Stimulated activated CD8-positive, alpha-beta memory T cell treated with anti-CD3 and anti-CD28 coated beads, Interleukin-12 subunit alpha, Interleukin-12 subunit beta, amount 100 ng/mL, for 24 hours (primary cell): ENCODE results near the gene PEX13.
"Not testable (repeated sequence)": the region's sequence is repeated elsewhere in the genome, so short reads cannot be mapped to it uniquely, and the experiment has no call there.

ENCODE experiments used
- DNase-seq: peaks from one replicate; pipeline ENCODE4 v3.0.0-alpha.2; 2020; ENCODE audit errors: extremely low read depth

PEX13 gene

DNA sequence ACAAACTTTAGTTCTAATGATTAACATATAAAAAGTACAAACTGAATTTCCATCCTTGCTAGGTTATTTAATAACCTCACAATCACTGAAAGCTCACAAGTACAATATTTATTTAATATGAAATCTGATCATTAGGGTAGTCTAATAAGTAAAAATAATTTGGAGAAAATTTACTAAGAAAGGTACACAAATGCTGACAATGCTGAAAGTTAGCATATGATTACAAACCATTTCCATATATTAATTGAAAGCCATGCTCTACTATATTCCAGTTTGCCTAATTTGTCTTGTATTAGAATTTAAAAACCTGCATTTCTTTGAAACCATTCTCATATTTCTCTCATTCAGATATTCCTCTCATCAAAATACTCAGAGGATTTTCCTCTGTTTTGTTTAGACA, 8.2 kb upstream of the PEX13 start:
- DNase-seq: no peak

DNA sequence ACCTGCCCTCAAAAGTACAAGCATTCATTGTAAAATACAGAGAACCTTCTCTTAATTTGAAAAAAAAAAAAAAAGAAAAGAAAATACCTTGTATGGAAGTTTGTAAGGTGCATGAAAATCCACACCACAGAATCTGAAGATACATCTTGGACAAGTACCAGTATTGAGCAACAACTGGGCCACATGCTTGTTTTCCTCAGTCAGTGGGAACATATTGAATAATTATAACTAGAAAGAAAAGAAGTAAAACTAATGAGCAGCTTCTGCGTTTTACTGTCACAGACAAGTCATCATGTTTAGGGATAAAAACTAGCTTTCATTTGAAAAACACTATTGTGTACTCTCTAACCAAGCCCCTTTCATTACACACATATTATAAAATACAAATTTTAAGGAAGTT, 5.8 kb upstream of the PEX13 start:
- no peak for DNase-seq

DNA sequence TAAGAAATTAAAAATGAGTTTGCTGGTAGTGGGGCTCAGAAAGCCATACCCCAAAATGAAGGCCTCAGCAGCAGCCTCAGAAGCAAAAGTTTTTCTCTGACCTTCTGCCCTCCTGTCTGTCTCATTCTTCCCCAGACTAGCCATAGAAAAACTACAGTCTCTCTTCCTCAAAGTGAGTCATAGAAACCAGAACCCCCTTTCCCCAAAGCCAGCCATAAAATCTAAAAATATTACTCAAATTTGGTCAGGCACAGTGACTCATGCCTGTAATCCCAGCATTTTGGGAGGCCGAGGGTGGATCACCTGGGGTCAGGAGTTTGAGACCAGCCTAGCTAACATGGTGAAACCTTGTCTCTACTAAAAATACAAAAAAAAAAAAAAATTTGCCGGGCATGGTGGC, 5.2 kb upstream of the PEX13 start:
- not testable (repeated sequence) for DNase-seq

DNA sequence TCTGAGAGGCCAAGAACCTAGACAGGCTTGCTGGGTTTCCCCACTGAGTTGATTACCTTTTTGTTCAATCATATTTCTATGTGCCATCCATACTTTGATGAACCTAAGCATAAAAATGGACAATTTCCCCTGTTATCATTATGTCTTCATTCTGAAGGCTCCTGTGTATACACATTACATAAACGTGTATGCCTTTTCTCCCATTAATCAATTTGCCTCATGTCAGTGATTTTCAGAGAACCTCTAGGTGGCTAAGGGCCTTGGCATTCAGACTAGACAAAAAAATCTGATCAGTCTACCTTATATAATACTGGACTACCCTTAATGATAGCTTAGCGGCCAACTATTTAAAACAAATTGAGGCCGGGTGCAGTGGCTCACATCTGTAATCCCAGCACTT, 4.1 kb upstream of the PEX13 start:
- no peak for DNase-seq

DNA sequence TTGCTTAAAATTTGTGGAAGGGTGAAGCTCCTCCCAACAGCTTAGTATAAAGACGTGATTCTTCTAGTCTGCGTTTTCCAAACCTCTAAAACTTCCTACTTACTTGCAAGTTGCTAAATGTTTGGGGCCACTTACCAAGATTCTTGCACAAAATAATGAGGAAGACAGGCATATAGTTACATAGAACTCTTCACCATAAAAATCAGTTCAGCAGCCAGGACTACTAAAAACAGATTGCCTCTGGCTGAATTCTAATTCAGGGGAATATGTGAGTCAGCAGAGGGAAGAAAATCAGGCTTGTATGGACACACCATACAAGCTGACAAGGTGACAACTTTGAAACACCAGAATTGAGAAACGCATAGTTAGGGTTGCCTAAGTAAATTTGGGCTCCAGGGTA, 2.8 kb upstream of the PEX13 start:
- DNase-seq: no peak

DNA sequence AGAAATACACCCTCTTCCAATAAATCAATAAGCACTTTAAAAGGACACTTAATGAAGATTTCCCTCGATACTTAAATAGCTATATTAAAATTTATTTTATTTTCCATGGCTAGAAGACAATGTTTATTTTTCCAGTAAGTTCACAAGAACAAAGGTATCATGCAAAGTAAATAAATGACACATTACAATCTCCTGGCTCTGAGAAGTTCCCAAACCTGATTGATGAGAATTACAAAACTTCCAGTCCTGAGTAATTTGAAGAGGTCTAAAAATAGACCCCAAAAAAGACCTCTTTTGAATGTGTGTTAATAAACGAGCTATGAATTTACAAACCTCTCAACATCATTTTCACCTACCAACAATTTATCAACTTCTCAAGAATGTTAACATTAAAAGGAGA, 1.5 kb upstream of the PEX13 start:
- no peak for DNase-seq

DNA sequence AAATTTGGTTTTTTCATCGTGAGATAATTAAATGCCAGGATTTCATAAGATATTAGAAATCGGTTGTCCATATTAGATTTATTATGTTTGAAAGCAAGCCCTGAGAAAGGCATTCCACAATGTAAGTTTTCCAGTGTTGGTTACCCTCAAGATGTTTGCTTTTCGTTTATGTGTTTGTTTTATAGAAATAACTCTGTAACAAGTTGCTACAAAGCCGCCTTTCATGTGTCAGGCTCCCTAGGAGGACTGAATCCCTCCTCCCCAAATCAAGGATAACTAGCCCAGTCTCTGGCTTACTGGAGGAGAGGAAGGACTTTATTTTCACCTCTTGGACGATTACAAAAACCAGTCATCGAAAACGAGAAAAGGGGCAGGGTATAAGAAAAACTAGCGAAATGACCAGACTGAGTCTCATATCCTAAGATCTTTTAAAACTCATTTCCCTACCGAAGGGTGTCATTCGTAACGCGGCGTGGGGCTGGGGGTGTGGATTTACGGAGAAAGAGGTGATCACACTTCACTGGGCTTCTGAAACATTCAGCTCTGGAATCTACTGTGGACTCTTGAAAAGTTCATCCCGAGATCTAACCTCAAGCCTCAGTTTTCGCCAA, 1.0 kb upstream of the PEX13 start:
- DNase-seq: no peak

DNA sequence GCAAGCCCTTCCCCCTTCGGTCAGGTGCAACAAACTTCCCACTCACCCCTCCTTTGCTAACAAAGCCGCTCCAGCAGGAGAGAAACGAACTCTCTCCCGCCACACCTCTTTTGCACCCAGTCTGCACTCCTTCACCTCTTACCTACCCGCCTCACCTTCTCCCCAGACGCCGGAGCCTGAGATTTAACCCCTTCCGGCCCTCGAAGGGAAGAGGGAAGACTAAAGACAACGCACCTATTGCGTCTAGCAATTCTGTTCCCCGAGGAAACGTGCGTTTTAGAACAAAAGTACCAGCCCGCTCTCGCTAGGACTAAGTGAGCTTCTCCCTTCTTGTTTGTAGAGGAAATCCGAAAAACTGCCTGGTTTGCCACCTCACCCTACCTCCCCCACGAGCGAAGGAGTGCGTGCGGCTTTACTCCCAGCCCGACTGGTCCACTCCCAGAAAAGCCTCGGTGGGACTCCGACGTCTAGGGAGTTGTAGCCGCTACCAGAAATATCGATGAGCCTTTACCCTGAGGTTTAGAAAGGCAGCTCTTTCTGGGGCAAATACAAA, 441 bp upstream of the PEX13 start:
- peak; percentile 36 for DNase-seq

DNA sequence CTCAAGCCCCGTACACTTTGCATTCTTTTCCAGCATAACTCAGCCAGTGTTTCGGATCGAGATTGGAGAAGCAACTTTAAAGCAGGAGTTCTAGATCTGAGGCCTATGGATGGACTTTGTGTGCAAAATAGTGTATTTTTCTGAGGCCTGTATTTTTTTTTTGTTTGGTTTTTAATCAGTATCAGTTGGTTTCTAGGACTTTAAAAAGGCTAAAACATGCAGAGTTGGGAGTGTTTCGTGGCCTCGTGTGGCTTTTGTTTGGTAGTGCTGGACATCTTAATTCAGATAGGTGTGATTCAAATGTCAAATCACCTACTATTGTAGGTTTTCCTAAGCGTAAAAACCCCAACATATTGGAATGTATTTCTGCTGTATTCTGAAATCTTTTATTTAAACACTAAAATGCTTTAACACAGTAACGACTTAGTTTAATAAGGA, 817 bp downstream of the PEX13 start:
- DNase-seq: no peak

DNA sequence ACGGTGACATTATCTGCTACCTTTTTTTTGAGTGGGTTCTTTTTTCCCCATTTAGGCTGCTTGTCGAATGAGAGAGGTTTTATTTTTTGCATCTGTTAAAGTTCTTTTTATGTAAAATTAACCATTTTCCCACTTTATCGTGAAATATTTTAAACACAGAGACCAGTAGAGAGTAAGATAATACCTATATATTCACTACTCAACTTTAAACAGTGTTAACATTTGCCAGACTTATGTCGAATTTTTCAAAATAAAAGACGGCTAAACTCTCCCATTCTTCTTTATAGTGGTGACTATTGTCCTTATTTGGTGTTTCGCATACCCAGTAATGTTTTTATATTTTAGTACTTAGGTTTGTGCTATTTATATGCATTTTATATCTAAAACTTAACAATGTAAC, 1.3 kb downstream of the PEX13 start:
- no peak for DNase-seq

DNA sequence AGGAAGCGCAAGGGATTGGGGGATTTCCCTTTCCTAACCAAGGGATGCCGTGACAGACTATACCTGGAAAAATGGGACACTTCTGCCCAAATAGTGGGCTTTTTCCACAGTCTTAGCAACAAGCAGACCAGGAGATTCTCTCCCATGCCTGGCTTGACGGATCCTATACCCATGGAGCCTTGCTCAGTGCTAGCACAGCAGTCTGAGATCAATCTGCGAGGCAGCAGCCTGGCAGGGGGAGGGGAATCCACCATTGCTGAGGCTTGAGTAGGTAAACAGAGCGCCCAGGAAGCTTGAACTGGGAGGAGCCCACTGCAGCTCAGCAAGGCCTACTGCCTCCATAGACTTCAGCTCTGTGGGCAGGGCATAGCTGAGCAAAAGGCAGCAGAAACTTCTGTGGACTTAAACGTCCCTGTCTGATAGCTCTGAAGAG, 3.7 kb downstream of the PEX13 start:
- DNase-seq: no peak

DNA sequence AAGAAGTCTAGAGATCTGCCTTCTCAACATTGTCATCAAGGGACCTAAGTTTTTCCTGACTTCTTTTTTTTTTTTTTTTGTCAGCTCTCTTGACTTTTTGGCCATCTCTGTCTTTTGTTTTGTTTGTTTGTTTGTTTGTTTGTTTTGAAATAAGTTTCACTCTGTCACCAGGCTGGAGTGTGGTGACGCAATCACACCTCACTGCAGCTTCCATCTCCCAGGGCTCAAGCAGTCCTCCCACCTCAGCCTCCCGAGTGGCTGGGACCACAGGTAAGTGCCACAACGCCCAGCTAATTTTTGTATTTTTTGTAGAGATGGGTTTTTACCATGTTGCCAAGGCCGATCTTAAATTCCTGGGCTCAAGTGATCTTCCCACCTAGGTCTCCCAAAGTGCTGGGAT, 6.2 kb downstream of the PEX13 start:
- no peak for DNase-seq

DNA sequence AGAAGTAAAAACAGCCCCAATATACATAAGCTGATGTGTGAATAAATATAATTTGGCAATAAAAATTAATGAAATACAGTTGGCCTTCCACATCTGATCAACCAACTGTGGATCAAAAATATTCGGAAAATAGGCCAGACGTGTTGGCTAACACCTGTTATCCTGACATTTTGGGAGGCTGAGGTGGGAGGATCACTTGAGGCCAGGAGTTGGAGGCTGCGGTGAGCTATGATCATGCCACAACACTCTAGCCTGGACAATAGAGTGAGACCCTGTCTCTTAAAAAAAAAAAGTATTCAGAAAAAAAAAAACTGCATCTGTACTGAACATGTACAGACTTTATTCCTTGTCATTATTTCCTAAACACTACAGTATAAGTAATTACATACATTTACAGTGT, 12.0 kb downstream of the PEX13 start:
- no peak for DNase-seq

DNA sequence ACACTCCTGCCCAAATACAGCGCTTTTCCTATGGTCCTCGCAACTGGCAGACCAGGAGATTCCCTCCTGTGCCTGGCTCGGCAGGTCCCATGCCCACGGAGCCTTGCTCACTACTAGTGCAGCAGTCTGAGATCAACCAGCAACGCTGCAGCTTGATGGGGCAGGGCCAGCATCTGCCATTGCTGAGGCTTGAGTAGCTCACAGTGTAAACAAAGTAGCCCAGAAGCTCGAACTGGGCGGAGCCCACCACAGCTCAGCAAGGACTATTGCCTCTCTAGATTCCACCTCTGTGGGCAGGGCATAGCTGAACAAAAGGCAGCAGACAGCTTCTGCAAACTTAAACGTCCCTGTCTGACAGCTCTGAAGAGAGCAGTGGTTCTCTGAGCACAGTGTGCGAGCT, 17.1 kb downstream of the PEX13 start:
- not testable (repeated sequence) for DNase-seq

DNA sequence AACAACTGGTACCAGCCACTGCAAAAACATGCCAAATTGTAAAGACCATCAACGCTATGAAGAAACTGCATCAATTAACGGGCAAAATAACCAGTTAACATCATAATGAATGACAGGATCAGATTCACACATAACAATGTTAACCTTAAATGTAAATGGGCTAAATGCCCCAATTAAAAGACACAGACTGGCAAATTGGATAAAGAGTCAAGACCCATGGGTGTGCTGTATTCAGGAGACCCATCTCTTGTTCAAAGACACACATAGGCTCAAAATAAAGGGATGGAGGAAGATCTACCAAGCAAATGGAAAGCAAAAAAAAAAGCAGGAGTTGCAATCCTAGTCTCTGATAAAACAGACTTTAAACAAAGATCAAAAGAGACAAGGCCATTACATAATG, 19.1 kb downstream of the PEX13 start:
- DNase-seq: not testable (repeated sequence)

DNA sequence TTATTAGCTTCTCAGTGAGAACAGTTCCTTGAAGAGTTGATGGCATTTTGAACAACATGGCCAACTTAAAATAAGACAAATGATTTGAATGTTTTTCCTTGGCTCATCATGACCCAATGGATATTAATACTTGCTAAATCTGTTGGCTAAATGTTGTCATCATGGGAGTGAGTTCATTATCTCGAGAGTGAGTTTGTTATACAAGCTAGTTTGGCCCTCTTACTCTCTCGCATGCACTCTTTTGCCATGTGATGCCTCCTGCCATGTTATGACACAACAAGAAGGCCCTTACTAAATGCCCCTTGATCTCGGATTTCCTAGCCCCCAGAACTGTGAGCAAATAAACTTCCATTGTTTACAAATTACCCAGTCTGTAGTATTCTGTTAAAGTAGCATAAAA, 25.3 kb downstream of the PEX13 start:
- DNase-seq: no peak

DNA sequence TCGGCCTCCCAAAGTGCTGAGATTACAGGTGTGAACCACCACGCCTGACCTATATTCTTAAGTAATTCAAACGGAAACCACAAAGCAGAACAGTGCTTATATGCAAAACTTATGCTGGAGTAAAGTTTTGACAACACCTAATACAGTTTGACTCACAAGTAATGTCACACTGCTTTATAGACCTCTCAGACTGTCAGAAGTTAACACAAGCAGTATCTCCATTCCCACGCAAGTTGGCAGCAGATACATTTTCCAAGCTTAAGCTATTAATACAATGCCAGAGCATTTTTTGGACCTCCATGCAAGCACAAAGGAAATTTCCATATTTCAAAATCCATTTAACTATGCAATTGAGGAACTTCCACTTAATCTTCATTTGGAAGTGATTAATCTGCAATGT, 27.1 kb downstream of the PEX13 start:
- no peak for DNase-seq

DNA sequence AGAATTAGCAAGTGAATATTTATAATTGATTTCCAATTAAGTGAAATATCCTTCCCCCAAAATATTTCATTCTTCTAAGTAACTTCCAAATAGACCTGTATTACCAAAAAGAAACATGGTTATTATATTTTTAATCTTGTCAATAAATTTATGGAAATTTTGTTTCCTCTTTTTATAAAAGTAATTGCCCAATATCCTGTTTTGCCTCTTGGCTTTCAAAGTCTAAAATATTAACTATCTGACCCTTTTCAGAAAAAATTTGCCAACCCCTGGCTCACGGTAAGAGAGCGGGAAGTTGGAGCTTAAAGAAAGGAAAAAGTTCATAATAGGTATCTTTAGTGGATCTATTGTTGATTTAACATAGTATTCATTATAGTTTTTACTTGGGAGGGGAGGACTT, 27.7 kb downstream of the PEX13 start:
- no peak for DNase-seq

DNA sequence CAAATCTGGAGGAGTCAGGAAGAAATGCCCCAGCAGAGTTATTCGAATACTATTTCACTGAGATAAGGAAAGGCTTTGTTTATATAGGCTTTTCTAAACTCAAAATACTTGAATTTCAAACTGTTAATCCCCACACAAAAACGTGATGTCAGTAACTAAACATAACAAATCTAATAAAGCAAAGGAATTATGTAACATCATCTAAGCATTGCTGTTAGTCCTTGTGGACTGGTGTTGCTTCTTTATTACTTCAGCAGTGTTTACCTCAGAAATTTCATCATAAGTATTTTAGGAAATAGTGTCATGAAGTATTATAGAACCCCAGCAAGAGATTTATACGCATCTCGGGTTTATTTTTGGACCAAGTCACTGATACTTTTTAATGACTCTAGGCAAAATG, 28.5 kb downstream of the PEX13 start:
- DNase-seq: no peak

DNA sequence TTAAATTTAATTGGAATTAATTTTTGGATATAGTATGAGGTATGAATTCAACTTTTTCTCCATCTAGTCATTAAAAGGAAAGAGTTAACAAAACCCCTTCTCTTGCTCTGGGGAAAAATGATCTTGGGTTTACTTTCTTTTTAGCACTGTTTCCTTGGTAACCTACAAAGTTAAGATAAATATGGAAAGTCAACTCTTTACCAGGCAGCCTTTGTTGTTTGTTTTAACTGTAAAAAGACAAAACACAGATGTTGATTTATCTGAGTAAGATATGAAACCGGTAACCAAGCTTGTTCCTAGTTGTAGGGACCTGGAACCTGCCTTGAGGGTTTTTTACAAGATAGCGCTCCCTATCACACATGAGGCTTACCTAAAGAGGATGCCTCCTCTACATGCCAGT, 38.0 kb downstream of the PEX13 start:
- no peak for DNase-seq

DNA sequence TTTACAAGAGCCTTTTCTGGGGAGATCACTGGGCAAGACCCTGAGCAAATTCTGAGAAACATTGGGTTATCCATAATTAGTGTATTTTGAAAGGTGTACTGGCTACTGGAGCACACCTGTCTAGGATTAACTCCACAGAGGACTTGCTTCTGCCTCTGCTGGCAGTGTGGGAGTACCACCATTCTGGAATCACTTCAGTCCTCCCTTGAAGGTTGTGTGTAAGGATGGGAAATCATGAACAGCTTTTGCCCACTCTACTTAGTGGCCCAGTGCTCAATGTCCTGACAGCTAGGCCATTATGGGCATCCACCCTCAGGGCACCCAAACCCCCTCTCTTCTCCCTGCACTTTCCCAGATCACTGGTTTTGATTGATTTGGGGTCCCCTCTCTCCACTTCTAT, 40.0 kb downstream of the PEX13 start:
- no peak for DNase-seq

DNA sequence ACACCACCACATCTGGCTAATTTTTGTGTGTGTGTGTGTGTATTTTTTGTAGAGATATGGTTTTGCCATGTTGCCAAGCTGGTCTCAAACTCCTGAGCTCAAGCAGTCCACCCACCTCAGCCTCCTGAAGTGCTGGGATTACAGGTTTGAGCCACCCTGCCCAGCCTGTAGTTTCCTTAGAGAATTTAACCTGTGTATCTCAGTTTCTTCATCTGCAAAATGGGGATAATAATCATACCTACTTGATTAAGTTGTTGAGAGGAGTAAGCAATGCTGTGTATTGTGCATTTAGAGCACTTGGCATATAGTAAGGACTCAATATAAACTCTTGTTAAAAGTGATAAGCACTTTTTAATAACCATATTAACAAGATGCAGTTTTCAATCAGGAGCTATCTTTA, 41.9 kb downstream of the PEX13 start:
- DNase-seq: no peak

DNA sequence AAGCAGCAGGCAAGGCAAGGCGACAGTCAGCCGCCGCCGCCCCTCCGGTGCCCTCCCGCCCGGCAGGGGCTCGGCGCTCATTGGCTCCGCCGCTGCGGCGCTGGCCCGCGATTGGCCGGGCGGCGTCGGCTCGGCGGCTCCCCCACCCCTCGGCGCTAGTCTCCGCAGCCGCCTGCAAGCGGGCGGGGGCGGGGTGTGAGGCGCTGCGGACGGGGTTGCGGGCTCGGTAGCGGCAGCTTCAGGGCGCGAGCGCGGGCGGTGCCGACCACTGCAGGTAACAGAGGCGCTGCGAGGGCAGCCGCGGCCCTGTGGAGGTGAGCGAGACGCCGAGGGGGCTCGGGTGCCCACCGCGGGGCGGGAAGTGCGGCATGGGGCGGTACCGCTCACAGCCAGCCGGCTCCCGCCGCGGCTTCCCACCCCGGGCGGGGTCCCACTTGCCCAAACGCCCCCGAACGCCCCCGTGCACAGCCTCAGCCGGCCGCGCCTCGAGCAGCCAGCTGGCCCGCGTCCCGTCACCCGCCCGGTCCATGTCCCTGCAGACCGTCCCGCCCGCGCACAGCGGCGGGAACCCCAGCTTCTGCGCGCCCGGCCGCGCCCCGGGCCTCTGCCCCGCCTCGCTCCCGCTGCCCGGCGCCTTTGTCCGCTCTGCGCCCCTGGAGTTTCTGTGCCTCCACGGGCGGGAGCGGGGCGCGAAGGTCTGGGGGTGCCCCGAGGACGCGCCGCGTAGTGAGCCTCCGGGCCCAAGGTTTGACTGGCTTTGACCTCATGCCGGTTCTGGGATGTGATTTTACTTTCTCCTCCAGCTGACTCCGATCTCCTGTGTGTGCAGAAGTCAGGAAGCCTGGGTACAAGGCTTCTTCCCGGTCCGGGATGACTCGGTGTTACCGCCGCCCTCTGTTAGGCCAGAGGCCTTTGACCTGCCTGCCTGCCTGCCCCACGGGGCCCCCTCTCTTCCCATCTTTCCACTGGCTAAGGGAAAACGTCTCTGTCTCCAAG, 48.5 kb downstream of the PEX13 start, which contains the start of gene SANBR:
SANBR (plus strand) TSS at position 158 of the 996 bp plus-strand sequence. CDS start 4,480 bp downstream, outside the sequence.
- peak; percentile 57 for DNase-seq
